Left colon (tissue), 2 donors: ENCODE measurements around the gene CDH2. TPM values are rescaled to one million over a fixed set of nuclear protein-coding genes. Genes with fewer than 3 reads are reported as not detected.

Experiments
- ATAC-seq: fragments of 200-7000 bp; cut with Tn5 transposase; one replicate; pipeline ENCODE4 v1.9.1; 2020; ENCODE audit warnings: mild to moderate bottlenecking, moderate library complexity
- DNase-seq, 2 donors: peaks; one replicate each; pipeline ENCODE4 v3.0.0-alpha.2; 2020
- intact Hi-C, 2 donors: fragments of 100-400 bp; cut with DNase I in 1 of 2; cut with micrococcal nuclease in 1 of 2; formaldehyde crosslinking; loops; one replicate each; pipeline versions ENCODE4 v1.11.2 to v1.14.0; 2022; cut with DNase I, micrococcal nuclease
- total RNA-seq, 2 donors: library from RNA; stranded (reverse); fragmentation: NEBNext Ultra II Directional; extraction: Animal tissue kit (Norgen Biotek cat#: 25700); gene quantifications; one replicate each; pipeline ENCODE4 v1.2.1, GENCODE V29; 2021
- donor health status: DM: no; HTN: no; CAD: no.
- donor health status: DM: yes; HTN: yes; CAD: no.

The CDH2 gene
- total RNA-seq, 2 donors from 2014 or later = 0.98 to 1.8 TPM

GRCh38 chr18:27901424-27902226 is 275.3 kb downstream of the CDH2 start:
- ATAC-seq (no peak), DNase-seq (no peak)
- intact Hi-C loops = no loop called here
